Mesenchymal stem cell (in vitro differentiated cells and primary cell): ENCODE results near the gene MYBL2.
A peak's percentile ranks its signal among the peaks of the same experiment; 100 is the strongest.

Source experiments
- DNase-seq: peaks from one replicate; pipeline ENCODE4 v3.0.0-alpha.2; 2013
- H2AFZ ChIP-seq: one replicate; pipeline ENCODE4 v1.6.1; 2013; ENCODE audit warnings: low read depth, mild to moderate bottlenecking, control low read depth, inconsistent platforms, low read length, moderate library complexity
- H2AK5ac ChIP-seq: 2 replicates; pipeline ENCODE4 v1.6.1; 2013; ENCODE audit warnings: low read length, moderate library complexity, mild to moderate bottlenecking, inconsistent platforms; ENCODE audit not compliant: severe bottlenecking
- H2BK120ac ChIP-seq: one replicate; pipeline ENCODE4 v1.6.1; 2013; ENCODE audit warnings: low read depth, mild to moderate bottlenecking, inconsistent platforms, low read length, moderate library complexity
- H2BK12ac ChIP-seq, 2 experiments: one replicate each; pipeline ENCODE4 v1.6.1; 2013; ENCODE audit warnings: inconsistent platforms in 2 of 2, low read length in 2 of 2, mild to moderate bottlenecking in 2 of 2, moderate library complexity in 2 of 2, control low read depth in 1 of 2
- H2BK15ac ChIP-seq: one replicate; pipeline ENCODE4 v1.6.1; 2013; ENCODE audit warnings: mild to moderate bottlenecking, low read depth, inconsistent platforms; ENCODE audit not compliant: poor library complexity, severe bottlenecking
- H2BK5ac ChIP-seq: 2 replicates; pipeline ENCODE4 v1.6.1; 2013; ENCODE audit warnings: low read depth, mild to moderate bottlenecking, low read length, control low read depth, inconsistent platforms; ENCODE audit not compliant: poor library complexity, severe bottlenecking
- H3K14ac ChIP-seq, 2 experiments: one replicate each; pipeline ENCODE4 v1.6.1; 2013; ENCODE audit warnings: inconsistent platforms in 2 of 2, low read length in 2 of 2, control low read depth in 1 of 2, mild to moderate bottlenecking in 1 of 2, moderate library complexity in 1 of 2
- H3K18ac ChIP-seq, 2 experiments: one replicate each; pipeline ENCODE4 v1.6.1; 2013; ENCODE audit warnings: inconsistent platforms in 2 of 2, low read length in 2 of 2, control low read depth in 1 of 2, low read depth in 1 of 2, mild to moderate bottlenecking in 1 of 2
- H3K23ac ChIP-seq, 2 experiments: one replicate each; pipeline ENCODE4 v1.6.1; 2013; ENCODE audit warnings: inconsistent platforms in 2 of 2, low read length in 2 of 2, mild to moderate bottlenecking in 2 of 2, moderate library complexity in 2 of 2, control low read depth in 1 of 2
- H3K27ac ChIP-seq: 2 replicates; pipeline ENCODE4 v1.5.1; 2013; ENCODE audit warnings: mild to moderate bottlenecking, moderate library complexity, low read length, control low read depth, inconsistent platforms; ENCODE audit not compliant: poor library complexity, severe bottlenecking
- H3K27me3 ChIP-seq, 2 experiments: 2 replicates each; pipeline versions ENCODE4 v1.6.1 to v1.7.0; 2013; ENCODE audit warnings: low read length in 2 of 2, mild to moderate bottlenecking in 2 of 2, moderate library complexity in 2 of 2, control low read depth in 1 of 2, inconsistent platforms in 1 of 2; ENCODE audit not compliant: control insufficient read depth in 1 of 2, insufficient read depth in 1 of 2
- H3K36me3 ChIP-seq, 2 experiments: 2 replicates each; pipeline versions ENCODE4 v1.6.1 to v1.7.0; 2013; ENCODE audit warnings: low read length in 2 of 2, control low read depth in 1 of 2, inconsistent platforms in 1 of 2, low read depth in 1 of 2, mild to moderate bottlenecking in 1 of 2; ENCODE audit not compliant: insufficient read depth in 2 of 2, control insufficient read depth in 1 of 2
- H3K4ac ChIP-seq, 2 experiments: one replicate each; pipeline ENCODE4 v1.6.1; 2013; ENCODE audit warnings: inconsistent platforms in 2 of 2, low read length in 2 of 2, mild to moderate bottlenecking in 2 of 2, moderate library complexity in 2 of 2, control low read depth in 1 of 2, low read depth in 1 of 2
- H3K4me1 ChIP-seq: 2 replicates; pipeline ENCODE4 v1.6.1; 2013; ENCODE audit warnings: low read depth, low read length, control low read depth; ENCODE audit not compliant: control insufficient read depth, insufficient read depth
- H3K4me2 ChIP-seq: 2 replicates; pipeline ENCODE4 v1.6.1; 2013; ENCODE audit warnings: low read length, mild to moderate bottlenecking, inconsistent platforms; ENCODE audit not compliant: poor library complexity, severe bottlenecking
- H3K4me3 ChIP-seq, 2 experiments: 2 replicates each; pipeline versions ENCODE4 v1.5.1 to v1.7.0; 2013; ENCODE audit warnings: low read length in 2 of 2, mild to moderate bottlenecking in 2 of 2, control low read depth in 1 of 2, low read depth in 1 of 2; ENCODE audit not compliant: insufficient read depth in 1 of 2
- H3K79me1 ChIP-seq: replicated peaks from 2 replicates; pipeline ENCODE4 v1.6.1; 2013; ENCODE audit warnings: mild to moderate bottlenecking, control low read depth, low read length, inconsistent platforms; ENCODE audit not compliant: poor library complexity, severe bottlenecking
- H3K9ac ChIP-seq: 2 replicates; pipeline ENCODE4 v1.7.0; 2013; ENCODE audit warnings: mild to moderate bottlenecking, low read length, moderate library complexity
- H3K9me3 ChIP-seq: 2 replicates; pipeline ENCODE4 v1.7.0; 2013; ENCODE audit warnings: mild to moderate bottlenecking, low read length; ENCODE audit not compliant: control insufficient read depth
- H4K8ac ChIP-seq: one replicate; pipeline ENCODE4 v1.6.1; 2013; ENCODE audit warnings: inconsistent platforms, mild to moderate bottlenecking, low read length, moderate library complexity
- H4K91ac ChIP-seq: one replicate; pipeline ENCODE4 v1.6.1; 2013; ENCODE audit warnings: mild to moderate bottlenecking, low read length, inconsistent platforms
- WGBS: methylation state at CpG from one replicate; pipeline ENCODE4 v1.1.7; 2013; ENCODE audit warnings: mixed read lengths; 5-methylcytosine and 5-hydroxymethylcytosine counted together

Gene MYBL2

DNA sequence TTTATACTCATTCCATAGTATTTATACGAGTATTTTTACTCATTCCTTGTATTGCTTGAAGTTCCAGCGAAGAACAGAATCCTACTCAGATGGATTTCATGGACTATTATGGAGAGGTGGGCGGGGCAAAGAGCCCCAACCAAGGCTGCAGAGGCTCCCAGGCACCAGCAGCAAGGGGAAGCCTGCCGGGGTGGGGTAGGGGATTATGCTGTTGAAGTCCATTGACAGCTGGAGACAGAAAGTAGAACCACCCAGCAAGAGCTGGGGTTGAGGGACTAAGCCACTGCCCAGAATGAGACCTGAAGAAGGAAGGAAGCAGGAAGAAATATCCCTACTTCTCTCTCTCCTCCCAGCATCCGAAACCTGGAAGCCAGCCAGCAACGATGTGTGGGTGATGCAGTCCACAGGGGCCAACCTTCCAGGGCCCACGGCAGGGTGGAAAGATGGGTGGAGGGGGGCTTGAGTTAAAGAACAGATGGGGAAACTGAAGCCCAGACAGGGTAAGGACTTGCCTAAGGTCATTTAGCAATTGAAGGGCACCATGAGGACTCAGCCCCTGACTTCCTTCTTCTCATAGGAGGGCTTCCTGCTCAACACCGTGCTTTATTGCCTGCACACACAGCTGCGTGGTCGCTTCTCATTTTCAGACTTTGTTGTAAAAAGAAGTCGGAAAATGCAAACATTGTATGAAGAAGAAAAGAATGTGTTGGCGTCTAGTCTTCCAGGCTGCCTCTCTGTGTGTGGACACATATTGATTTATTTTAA lies 78.2 kb downstream of the MYBL2 start:
- Histone ChIP-seq H4K91ac (no peak overlapping the region), H3K4me3 (no peak overlapping the region), H2BK12ac (peak overlapping the region in 1 of 2 experiments; percentile 87), H3K36me3 (no peaks in the 10 kb centered on the region), H3K79me1 (no peaks in the 10 kb centered on the region), H2BK5ac (no peak overlapping the region), H3K27me3 (peaks cover 14 to 17% of the 10 kb centered on the region in 2 experiments), H2AK5ac (no peak overlapping the region), H3K23ac (no peak overlapping the region), H4K8ac (no peak overlapping the region), H3K4ac (no peak overlapping the region), H2BK120ac (no peak overlapping the region), H3K4me1 (peaks cover 8% of the 10 kb centered on the region), H3K27ac (no peak overlapping the region), H2AFZ (no peak overlapping the region), H3K9me3 (no peaks in the 10 kb centered on the region), H3K14ac (peak overlapping the region in 1 of 2 experiments; percentile 77), H3K9ac (no peak overlapping the region), H3K4me2 (no peak overlapping the region), H3K18ac (no peak overlapping the region), H2BK15ac (peak overlapping the region; percentile 67)
- DNase-seq: no peak
- WGBS: 82% methylated on average over 11 of the region's 12 CpGs

DNA sequence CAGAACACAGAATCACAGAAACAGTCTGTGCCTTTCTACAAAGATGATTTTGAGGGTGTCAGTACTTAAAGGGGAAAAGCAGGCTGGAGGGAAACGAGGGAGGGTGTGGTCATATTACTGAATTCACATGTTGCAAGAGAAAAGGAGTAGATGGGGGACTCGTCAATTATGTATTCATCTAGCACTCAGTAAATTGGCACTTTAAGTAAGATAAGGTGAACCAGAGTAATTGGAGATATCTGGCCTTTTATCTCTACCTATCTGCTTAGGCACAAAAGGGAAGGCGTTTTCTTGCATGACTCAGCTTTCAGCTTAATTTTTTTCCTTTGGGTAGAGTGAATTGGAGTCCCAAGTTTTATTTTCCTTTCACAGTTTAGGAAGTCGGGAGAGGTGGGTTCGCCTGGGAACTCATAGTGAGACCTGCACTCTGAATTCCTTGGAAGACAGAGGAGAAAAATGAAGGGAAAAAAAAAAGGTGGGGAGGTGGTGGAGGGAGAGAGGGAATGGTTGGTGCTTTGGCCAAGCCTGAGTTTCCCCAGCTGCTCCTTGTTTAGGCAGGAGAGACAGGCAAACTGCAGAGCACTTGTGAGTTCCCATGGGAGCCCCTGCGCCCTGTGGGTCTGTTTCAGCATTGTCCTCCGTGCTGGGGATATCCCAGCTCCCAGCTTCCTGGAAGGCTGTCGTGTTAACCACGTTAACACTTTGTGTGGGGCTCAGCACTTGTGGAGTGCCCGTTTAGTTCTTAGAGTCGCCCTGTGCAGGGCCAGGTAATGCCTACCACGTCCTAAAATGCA lies 79.6 kb downstream of the MYBL2 start:
- H2BK15ac ChIP-seq: peak overlapping the region; percentile 44
- peak overlapping the region; percentile 56 for H2AFZ ChIP-seq
- no peak overlapping the region for H2AK5ac ChIP-seq
- no peaks in the 10 kb centered on the region for H3K9me3 ChIP-seq
- DNase-seq: no peak
- no peak overlapping the region for H3K4me3 ChIP-seq
- 48% methylated on average over 11 of the region's 12 CpGs for WGBS
- peak overlapping the region in 1 of 2 experiments; percentile 75 for H2BK12ac ChIP-seq
- peak overlapping the region in 1 of 2 experiments; percentile 50 for H3K4ac ChIP-seq
- no peak overlapping the region for H4K91ac ChIP-seq
- no peak overlapping the region for H3K27ac ChIP-seq
- H3K27me3 ChIP-seq: peaks cover 14 to 17% of the 10 kb centered on the region in 2 experiments
- H3K36me3 ChIP-seq: no peaks in the 10 kb centered on the region
- no peak overlapping the region for H2BK120ac ChIP-seq
- H3K14ac ChIP-seq: no peak overlapping the region
- no peak overlapping the region for H2BK5ac ChIP-seq
- peak overlapping the region; percentile 81 for H4K8ac ChIP-seq
- no peaks in the 10 kb centered on the region for H3K79me1 ChIP-seq
- no peak overlapping the region for H3K23ac ChIP-seq
- H3K4me1 ChIP-seq: peaks cover 12% of the 10 kb centered on the region
- peak overlapping the region in 1 of 2 experiments; percentile 19 for H3K18ac ChIP-seq
- H3K9ac ChIP-seq: no peak overlapping the region
- H3K4me2 ChIP-seq: no peak overlapping the region

DNA sequence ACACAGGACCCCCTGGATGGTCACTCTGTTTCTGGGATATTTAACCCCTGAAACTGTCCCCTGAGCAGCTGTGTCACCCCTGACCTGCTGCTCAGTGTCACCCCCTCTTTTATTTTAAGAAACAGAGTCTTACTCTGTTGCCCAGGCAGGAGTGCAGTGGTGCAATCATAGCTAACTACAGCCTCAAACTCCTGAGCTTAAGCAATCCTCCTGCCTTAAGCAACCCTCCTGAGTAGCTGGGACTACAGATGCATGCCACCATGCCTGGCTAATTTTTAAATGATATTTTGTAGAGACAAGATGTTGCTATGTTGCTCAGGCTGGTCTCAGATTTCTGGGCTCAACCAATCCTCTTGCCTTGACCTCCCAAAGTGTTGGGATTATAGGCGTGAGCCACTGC lies 81.4 kb downstream of the MYBL2 start:
- H3K14ac ChIP-seq: no peak overlapping the region
- H3K18ac ChIP-seq: no peak overlapping the region
- H3K27ac ChIP-seq: no peak overlapping the region
- WGBS: 100% methylated on average over 1 of the region's 1 CpG
- H4K91ac ChIP-seq: no peak overlapping the region
- no peaks in the 10 kb centered on the region for H3K36me3 ChIP-seq
- no peak overlapping the region for H3K4me2 ChIP-seq
- H3K4me1 ChIP-seq: peaks cover 24% of the 10 kb centered on the region
- H2AK5ac ChIP-seq: no peak overlapping the region
- H2AFZ ChIP-seq: no peak overlapping the region
- H2BK15ac ChIP-seq: peak overlapping the region; percentile 61
- no peak overlapping the region for H2BK12ac ChIP-seq
- no peak overlapping the region for H2BK5ac ChIP-seq
- H3K9me3 ChIP-seq: no peaks in the 10 kb centered on the region
- no peak overlapping the region for H3K4ac ChIP-seq
- H3K79me1 ChIP-seq: no peaks in the 10 kb centered on the region
- H3K27me3 ChIP-seq: peaks cover 9 to 12% of the 10 kb centered on the region in 2 experiments
- H3K4me3 ChIP-seq: no peak overlapping the region
- DNase-seq: peak; percentile 68
- H3K9ac ChIP-seq: no peak overlapping the region
- H3K23ac ChIP-seq: no peak overlapping the region
- H2BK120ac ChIP-seq: no peak overlapping the region
- no peak overlapping the region for H4K8ac ChIP-seq

DNA sequence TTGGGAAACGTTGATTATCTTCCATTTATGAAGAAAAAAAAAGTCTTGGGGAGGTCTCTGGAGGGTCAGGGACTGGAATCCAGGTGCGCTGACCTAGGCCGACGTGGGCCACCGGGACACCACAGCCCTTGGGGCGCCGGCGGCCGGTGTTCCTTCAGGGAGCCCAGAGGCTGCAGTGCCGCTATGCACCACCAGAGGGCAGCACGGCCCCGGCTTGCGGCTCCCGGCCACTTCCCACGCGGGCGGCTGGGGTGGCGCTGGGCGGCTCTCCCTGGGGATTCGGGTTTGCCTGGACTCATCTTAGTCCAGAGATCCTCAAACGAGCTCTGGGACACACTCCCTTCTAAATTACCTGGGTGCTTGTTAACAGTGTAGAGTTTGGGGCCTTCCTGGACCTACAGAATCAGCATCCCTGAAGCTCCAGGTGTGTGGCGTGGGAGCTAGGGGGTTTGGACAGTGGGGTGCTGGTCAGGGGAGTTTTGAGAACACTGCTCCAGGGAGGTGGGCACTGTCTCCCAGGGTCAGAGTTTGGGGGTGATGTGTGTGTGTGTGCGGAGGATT lies 82.9 kb downstream of the MYBL2 start:
- Histone ChIP-seq H3K14ac (no peak overlapping the region), H3K27me3 (peaks cover 0 to 12% of the 10 kb centered on the region in 2 experiments), H2BK120ac (no peak overlapping the region), H3K36me3 (no peaks in the 10 kb centered on the region), H3K79me1 (no peaks in the 10 kb centered on the region), H3K27ac (no peak overlapping the region), H3K4me2 (no peak overlapping the region), H3K4me1 (peaks cover 20% of the 10 kb centered on the region), H2BK15ac (no peak overlapping the region), H2AK5ac (no peak overlapping the region), H3K23ac (no peak overlapping the region), H4K91ac (no peak overlapping the region), H4K8ac (peak overlapping the region; percentile 51), H2BK12ac (peak overlapping the region; percentile 69 to 81), H3K4me3 (no peak overlapping the region), H3K9ac (no peak overlapping the region), H3K9me3 (no peaks in the 10 kb centered on the region), H3K4ac (peak overlapping the region in 1 of 2 experiments; percentile 29), H2AFZ (no peak overlapping the region), H2BK5ac (no peak overlapping the region), H3K18ac (peak overlapping the region; percentile 6 to 55)
- DNase-seq: peak; percentile 61
- WGBS: 10% methylated on average over 11 of the region's 23 CpGs
